Lower leg skin (tissue), 4 donors: ENCODE measurements around the gene TMEM158. TPM values are rescaled to one million over a fixed set of nuclear protein-coding genes. Genes with fewer than 3 reads are reported as not detected.

Experiments
- DNase-seq, 2 donors: peaks; one replicate each; pipeline ENCODE4 v3.0.0-alpha.2; 2019; ENCODE audit warnings: low spot score in 2 of 2
- H3K4me3 ChIP-seq: fragments of 200-600 bp; sonication (generic); 2 replicates; pipeline ENCODE4 v1.5.1; 2017; ENCODE audit warnings: mild to moderate bottlenecking, low read depth; ENCODE audit not compliant: poor library complexity, severe bottlenecking
- POLR2A ChIP-seq, 2 donors: fragments of 450-650 bp; IDR thresholded peaks; one replicate each; pipeline ENCODE4 v1.6.1; 2016 to 2017; ENCODE audit warnings: antibody characterized with exemption in 2 of 2, mild to moderate bottlenecking in 1 of 2, moderate library complexity in 1 of 2
- WGBS, 2 donors: methylation state at CpG; one replicate each; pipeline ENCODE4 v1.1.5; 2018; 5-methylcytosine and 5-hydroxymethylcytosine counted together
- intact Hi-C: fragments of 100-400 bp; cut with DNase I; formaldehyde crosslinking; loops from one replicate; pipeline ENCODE4 v1.15.0; 2023; ENCODE audit warnings: low total_unique reads
- total RNA-seq, 4 donors: library from RNA; depleted of rRNA; stranded (reverse); fragments of >200 nt; gene quantifications; one replicate each; pipeline ENCODE4 v1.1.0, GENCODE V29; 2016
- TF ChIP-seq, protein P1 (sequence below), 3 donors: fragments of 450-650 bp; IDR thresholded peaks; one replicate each; pipeline ENCODE4 v1.5.1; 2016; ENCODE audit warnings: antibody characterized with exemption in 3 of 3, mild to moderate bottlenecking in 3 of 3, moderate library complexity in 2 of 3

TMEM158 gene
- total RNA-seq, 4 donors from 2014 or later = 0.88 to 4.2 (median 2.7) TPM

DNA sequence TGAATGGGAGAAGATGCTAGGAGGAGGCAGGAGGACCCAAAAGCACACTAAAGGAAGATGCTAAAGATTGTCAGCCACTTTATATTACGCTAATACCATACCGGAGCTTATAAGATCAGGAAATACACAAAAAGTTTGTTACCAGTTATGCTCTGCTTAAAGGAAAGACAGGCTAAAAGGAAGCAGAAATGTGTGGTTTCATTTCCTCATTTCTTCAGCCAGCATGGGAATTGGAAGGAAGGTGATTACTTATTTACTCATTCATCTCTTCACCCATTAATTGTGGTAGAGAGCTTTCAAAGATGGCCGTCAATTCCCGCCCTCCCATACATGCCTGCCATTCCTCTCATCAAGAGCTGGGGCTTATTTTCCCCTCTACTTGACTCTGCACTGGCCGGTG lies 26.7 kb upstream of the TMEM158 start:
- intact Hi-C loops = no loop called here

DNA sequence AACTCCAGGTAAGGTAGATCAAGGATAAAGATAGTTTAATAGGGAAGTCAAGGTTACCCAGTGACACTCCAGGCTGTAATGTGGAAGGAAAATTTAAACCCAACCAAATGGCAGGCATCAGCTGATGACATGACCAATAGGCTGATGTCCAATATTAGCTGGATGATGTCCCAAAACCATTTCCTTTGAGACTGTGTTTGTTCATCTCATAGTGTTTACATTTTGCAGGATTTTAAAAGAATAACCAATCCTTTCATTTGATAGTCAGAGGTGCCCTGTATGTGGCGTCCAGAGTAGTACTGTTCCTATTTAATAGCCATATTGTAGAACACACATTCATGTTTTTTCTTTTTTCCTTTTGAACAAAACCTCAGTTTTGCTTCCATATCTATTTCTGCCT lies 23.3 kb upstream of the TMEM158 start:
- no peak for TF ChIP-seq POLR2A (IDR thresholded peaks at IDR 0.05)
- TF ChIP-seq, protein P1, sequence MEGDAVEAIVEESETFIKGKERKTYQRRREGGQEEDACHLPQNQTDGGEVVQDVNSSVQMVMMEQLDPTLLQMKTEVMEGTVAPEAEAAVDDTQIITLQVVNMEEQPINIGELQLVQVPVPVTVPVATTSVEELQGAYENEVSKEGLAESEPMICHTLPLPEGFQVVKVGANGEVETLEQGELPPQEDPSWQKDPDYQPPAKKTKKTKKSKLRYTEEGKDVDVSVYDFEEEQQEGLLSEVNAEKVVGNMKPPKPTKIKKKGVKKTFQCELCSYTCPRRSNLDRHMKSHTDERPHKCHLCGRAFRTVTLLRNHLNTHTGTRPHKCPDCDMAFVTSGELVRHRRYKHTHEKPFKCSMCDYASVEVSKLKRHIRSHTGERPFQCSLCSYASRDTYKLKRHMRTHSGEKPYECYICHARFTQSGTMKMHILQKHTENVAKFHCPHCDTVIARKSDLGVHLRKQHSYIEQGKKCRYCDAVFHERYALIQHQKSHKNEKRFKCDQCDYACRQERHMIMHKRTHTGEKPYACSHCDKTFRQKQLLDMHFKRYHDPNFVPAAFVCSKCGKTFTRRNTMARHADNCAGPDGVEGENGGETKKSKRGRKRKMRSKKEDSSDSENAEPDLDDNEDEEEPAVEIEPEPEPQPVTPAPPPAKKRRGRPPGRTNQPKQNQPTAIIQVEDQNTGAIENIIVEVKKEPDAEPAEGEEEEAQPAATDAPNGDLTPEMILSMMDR (IDR thresholded peaks at IDR 0.05) = no peak
- H3K4me3 ChIP-seq = no peak overlapping the region
- intact Hi-C loops = no loop called here
- 91 to 93% methylated on average over 1 of the region's 1 CpG for WGBS, 2 donors
- no peak for DNase-seq

More for the DNA sequence above, 26.7 kb upstream of the TMEM158 start:
- no peak for DNase-seq
- TF ChIP-seq POLR2A (IDR thresholded peaks at IDR 0.05) = no peak
- TF ChIP-seq, protein P1 (IDR thresholded peaks at IDR 0.05) = no peak
- WGBS, 2 donors = 93 to 94% methylated on average over 5 of the region's 5 CpGs
- H3K4me3 ChIP-seq = no peak overlapping the region

DNA sequence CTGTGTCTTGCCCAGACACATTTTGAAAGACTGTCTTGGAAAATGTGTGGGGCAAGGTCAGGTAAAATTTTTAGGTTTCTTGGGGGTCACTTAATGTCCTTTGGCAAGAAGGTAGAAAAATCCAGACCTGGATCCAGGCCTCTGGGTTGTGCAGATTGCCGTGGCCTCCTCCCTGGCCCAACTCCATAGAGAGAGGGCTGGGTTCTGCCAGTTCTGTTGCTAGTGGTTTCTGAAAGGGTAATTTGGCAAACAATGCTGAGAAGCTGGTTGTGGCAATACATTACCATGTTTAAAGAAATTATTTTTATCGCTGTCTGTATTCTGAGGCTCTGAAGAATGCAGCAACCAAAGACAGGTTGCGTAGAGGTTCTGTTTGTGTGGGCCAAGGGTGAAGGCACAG lies 20.2 kb upstream of the TMEM158 start:
- DNase-seq = no peak
- intact Hi-C loops = no loop called here
- TF ChIP-seq POLR2A (IDR thresholded peaks at IDR 0.05) = no peak
- 58 to 60% methylated on average over 3 of the region's 3 CpGs for WGBS, 2 donors
- no peak overlapping the region for H3K4me3 ChIP-seq

DNA sequence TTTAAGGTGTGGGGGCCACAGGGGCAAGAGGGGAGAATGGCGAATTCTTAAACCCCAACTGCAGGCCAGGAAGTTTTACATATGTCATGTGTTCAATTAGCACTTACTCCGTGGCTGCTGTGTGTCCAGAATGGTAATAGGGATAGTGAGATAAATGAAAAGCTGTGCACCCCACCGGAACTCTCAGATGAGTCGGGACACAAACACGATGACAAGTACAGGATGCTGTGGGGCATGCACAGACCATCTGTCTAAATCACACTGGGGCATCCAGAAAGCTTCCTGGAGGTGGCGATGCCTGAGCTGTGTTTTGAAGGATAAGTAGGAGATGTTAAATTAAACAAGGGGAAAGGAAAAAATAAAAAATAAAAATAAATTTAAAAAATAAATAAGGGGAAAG lies 18.3 kb upstream of the TMEM158 start:
- H3K4me3 ChIP-seq = no peak overlapping the region
- no peak for DNase-seq
- WGBS, 2 donors = 82 to 88% methylated on average over 6 of the region's 6 CpGs
- intact Hi-C loops = no loop called here
- TF ChIP-seq POLR2A (IDR thresholded peaks at IDR 0.05) = no peak
- TF ChIP-seq, protein P1 (IDR thresholded peaks at IDR 0.05) = no peak

DNA sequence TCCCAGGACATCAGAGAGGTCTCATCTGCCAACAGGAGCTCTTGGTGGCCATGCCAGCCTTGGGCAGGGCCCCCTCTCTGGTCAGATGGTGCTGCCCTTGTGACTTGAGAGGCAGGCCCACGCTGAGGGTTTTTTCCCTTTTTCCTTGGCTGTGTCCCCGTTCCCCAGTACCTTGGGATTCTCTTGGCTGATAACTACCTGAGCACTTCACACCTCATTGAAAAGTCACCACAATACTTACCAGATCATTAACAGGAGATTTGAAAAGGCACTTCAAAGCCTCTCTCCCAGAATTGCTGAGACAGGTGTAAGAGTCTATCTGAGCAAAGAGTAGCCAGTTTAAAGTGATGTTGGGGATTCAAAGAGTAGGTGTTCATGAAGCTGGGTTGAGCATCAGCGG lies 15.1 kb upstream of the TMEM158 start:
- DNase-seq = no peak
- intact Hi-C loops = no loop called here
- 81 to 95% methylated on average over 3 of the region's 3 CpGs for WGBS, 2 donors
- no peak overlapping the region for H3K4me3 ChIP-seq
- TF ChIP-seq, protein P1 (IDR thresholded peaks at IDR 0.05) = no peak
- no peak for TF ChIP-seq POLR2A (IDR thresholded peaks at IDR 0.05)

DNA sequence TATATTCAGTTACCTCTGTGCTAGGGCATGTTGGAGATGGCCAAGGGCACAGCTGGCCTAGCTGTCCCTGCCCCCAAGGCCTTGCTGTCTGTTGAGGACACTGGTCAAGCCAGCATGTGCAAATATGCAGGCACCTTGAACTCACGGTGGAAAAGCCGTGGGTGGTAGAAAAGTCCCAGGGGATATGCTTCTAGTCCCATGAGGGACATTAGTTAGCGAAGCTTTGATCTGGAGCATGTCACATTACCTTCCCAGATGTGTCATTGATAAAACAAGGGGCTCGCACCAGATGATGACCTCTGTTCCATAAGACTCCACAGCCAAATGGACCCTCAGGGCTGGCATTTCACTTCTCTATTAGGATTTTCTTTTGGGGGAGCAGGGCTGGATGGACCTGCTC lies 14.2 kb upstream of the TMEM158 start:
- intact Hi-C loops = no loop called here
- TF ChIP-seq, protein P1 (IDR thresholded peaks at IDR 0.05) = no peak
- TF ChIP-seq POLR2A (IDR thresholded peaks at IDR 0.05) = no peak
- DNase-seq = no peak
- WGBS, 2 donors = 70 to 93% methylated on average over 4 of the region's 4 CpGs
- no peak overlapping the region for H3K4me3 ChIP-seq
